H1 (cell line): Measurements from ENCODE around the gene OR51T1. TPM values are rescaled to one million over a fixed set of nuclear protein-coding genes. Genes with fewer than 3 reads are reported as not detected.

ENCODE experiments used
- CTCF ChIA-PET: fragments of 300-600 bp; sonication (Branson Sonifier 250); formaldehyde crosslinking; loops from one replicate; lab custom pipeline; 2021; ENCODE audit not compliant: partially characterized antibody; lab: Charles Lee
- POLR2A ChIA-PET: fragments of 300-600 bp; sonication (Branson Sonifier 250); formaldehyde crosslinking; loops from one replicate; lab custom pipeline; 2021; ENCODE audit warnings: inconsistent platforms; ENCODE audit not compliant: partially characterized antibody; lab: Charles Lee
- DNase-seq, 2 experiments: peaks; one replicate each; pipeline versions ENCODE4 v3.0.0 to v3.0.0-alpha.2; 2010 to 2022; ENCODE audit warnings: low spot score in 2 of 2, low read depth in 1 of 2, mixed read lengths in 1 of 2
- FAIRE-seq: peaks from 2 replicates; lab custom pipeline; 2011; peaks lifted over from hg19 to GRCh38; lab: Jason Lieb, UNC
- H2AFZ ChIP-seq: 2 replicates; pipeline ENCODE4 v1.8.1; 2012; ENCODE audit warnings: low read length, inconsistent platforms
- H2AK5ac ChIP-seq: 2 replicates; pipeline ENCODE4 v1.6.1; 2013; ENCODE audit warnings: low read depth, low read length
- H2BK120ac ChIP-seq: replicated peaks from 2 replicates; pipeline ENCODE3; 2013; ENCODE audit warnings: low read depth, low read length, inconsistent platforms
- H2BK12ac ChIP-seq: 2 replicates; pipeline ENCODE4 v1.6.1; 2013; ENCODE audit warnings: low read depth, low read length
- H2BK15ac ChIP-seq: 2 replicates; pipeline ENCODE4 v1.6.1; 2013; ENCODE audit warnings: low read length
- H2BK20ac ChIP-seq: 2 replicates; pipeline ENCODE4 v1.6.1; 2013; ENCODE audit warnings: low read length
- H2BK5ac ChIP-seq: 2 replicates; pipeline ENCODE4 v1.6.1; 2013; ENCODE audit warnings: low read depth, low read length
- H3K14ac ChIP-seq: 2 replicates; pipeline ENCODE4 v1.6.1; 2013; ENCODE audit warnings: inconsistent platforms; ENCODE audit not compliant: insufficient read length
- H3K18ac ChIP-seq: 2 replicates; pipeline ENCODE4 v1.6.1; 2013; ENCODE audit warnings: low read length; ENCODE audit errors: extremely low read depth
- H3K23ac ChIP-seq: 2 replicates; pipeline ENCODE4 v1.6.1; 2013; ENCODE audit warnings: inconsistent platforms; ENCODE audit not compliant: insufficient read length
- H3K23me2 ChIP-seq: 2 replicates; pipeline ENCODE4 v1.6.1; 2013; ENCODE audit warnings: low read depth, low read length
- H3K27ac ChIP-seq: 2 replicates; pipeline ENCODE4 v1.6.1; 2011; ENCODE audit warnings: low read depth, low read length, inconsistent platforms
- H3K27me3 ChIP-seq, 4 experiments: replicated peaks in 1 of 4; 1 replicate in 1 of 4; 2 replicates in 3 of 4; pipeline versions ENCODE4 v1.6.1 to v1.8.1; 2011 to 2013; ENCODE audit warnings: low read length in 3 of 4, mild to moderate bottlenecking in 3 of 4, inconsistent platforms in 2 of 4, mixed read lengths in 2 of 4, moderate library complexity in 1 of 4; ENCODE audit not compliant: control insufficient read depth in 3 of 4, insufficient read depth in 3 of 4; ENCODE audit errors: extremely low read depth in 1 of 4
- H3K36me3 ChIP-seq, 4 experiments: 2 replicates each; pipeline versions ENCODE4 v1.6.1 to v1.8.1; 2011 to 2013; ENCODE audit warnings: mild to moderate bottlenecking in 4 of 4, low read length in 3 of 4, moderate library complexity in 2 of 4, control low read depth in 1 of 4, inconsistent platforms in 1 of 4; ENCODE audit not compliant: insufficient read depth in 4 of 4, control insufficient read depth in 2 of 4
- H3K4ac ChIP-seq: replicated peaks from 2 replicates; pipeline ENCODE3; 2013; ENCODE audit warnings: low read length, low read depth, mixed read lengths, inconsistent platforms; ENCODE audit not compliant: insufficient read length
- H3K4me1 ChIP-seq, 4 experiments: replicated peaks in 1 of 4; 1 replicate in 1 of 4; 2 replicates in 3 of 4; pipeline versions ENCODE4 v1.6.1 to v1.8.1; 2011 to 2013; ENCODE audit warnings: low read length in 3 of 4, inconsistent platforms in 2 of 4, mixed read lengths in 1 of 4; ENCODE audit not compliant: insufficient read depth in 4 of 4, control insufficient read depth in 3 of 4
- H3K4me2 ChIP-seq, 2 experiments: 2 replicates each; pipeline versions ENCODE4 v1.6.1 to v1.8.1; 2011 to 2013; ENCODE audit warnings: low read depth in 2 of 2, low read length in 2 of 2, control low read depth in 1 of 2, inconsistent platforms in 1 of 2, mild to moderate bottlenecking in 1 of 2; ENCODE audit not compliant: insufficient read depth in 1 of 2
- H3K4me3 ChIP-seq, 4 experiments: fragments of 200-600, 300-600 bp in 1 of 4; sonication (generic), shearing (Covaris generic), sonication (Bioruptor Twin) in 1 of 4; 2 replicates each; pipeline versions ENCODE4 v1.5.1 to v1.8.1; 2011 to 2016; ENCODE audit warnings: low read length in 4 of 4, low read depth in 3 of 4, control low read depth in 2 of 4, inconsistent platforms in 2 of 4, mild to moderate bottlenecking in 2 of 4, mixed read lengths in 1 of 4, moderate library complexity in 1 of 4; ENCODE audit not compliant: insufficient read depth in 2 of 4; ENCODE audit errors: extremely low read depth in 1 of 4
- H3K56ac ChIP-seq: replicated peaks from 2 replicates; pipeline ENCODE3; 2013; ENCODE audit warnings: low read depth, mild to moderate bottlenecking, mixed read lengths, low read length, inconsistent platforms; ENCODE audit not compliant: insufficient read length
- H3K79me1 ChIP-seq: 2 replicates; pipeline ENCODE4 v1.6.1; 2013; ENCODE audit warnings: low read depth, low read length, control low read depth
- H3K79me2 ChIP-seq, 2 experiments: 2 replicates each; pipeline versions ENCODE4 v1.6.1 to v1.8.1; 2012 to 2013; ENCODE audit warnings: low read length in 2 of 2, mild to moderate bottlenecking in 2 of 2, inconsistent platforms in 1 of 2; ENCODE audit not compliant: insufficient read depth in 2 of 2, control insufficient read depth in 1 of 2
- H3K9ac ChIP-seq, 4 experiments: replicated peaks in 1 of 4; 1 replicate in 1 of 4; 2 replicates in 3 of 4; pipeline versions ENCODE4 v1.6.1 to v1.8.1; 2011 to 2013; ENCODE audit warnings: low read depth in 3 of 4, low read length in 3 of 4, control low read depth in 2 of 4, mild to moderate bottlenecking in 2 of 4, moderate library complexity in 2 of 4, inconsistent platforms in 1 of 4; ENCODE audit errors: extremely low read depth in 1 of 4
- H3K9me3 ChIP-seq, 2 experiments: 2 replicates each; pipeline versions ENCODE4 v1.6.1 to v1.8.1; 2012 to 2013; ENCODE audit warnings: mild to moderate bottlenecking in 2 of 2, moderate library complexity in 2 of 2, control low read depth in 1 of 2, inconsistent platforms in 1 of 2, low read depth in 1 of 2, low read length in 1 of 2, mixed read lengths in 1 of 2; ENCODE audit not compliant: insufficient read depth in 2 of 2
- H4K20me1 ChIP-seq, 2 experiments: replicated peaks in 1 of 2; 2 replicates each; pipeline versions ENCODE3 to v1.8.1; 2011 to 2013; ENCODE audit warnings: inconsistent platforms in 2 of 2, low read length in 2 of 2, mild to moderate bottlenecking in 1 of 2; ENCODE audit not compliant: insufficient read depth in 2 of 2, control insufficient read depth in 1 of 2
- H4K5ac ChIP-seq: 2 replicates; pipeline ENCODE4 v1.6.1; 2013; ENCODE audit warnings: low read length, low read depth, mixed read lengths, inconsistent platforms; ENCODE audit not compliant: insufficient read length
- H4K8ac ChIP-seq: 2 replicates; pipeline ENCODE4 v1.8.0; 2013; ENCODE audit warnings: mild to moderate bottlenecking, moderate library complexity, low read length, inconsistent platforms; ENCODE audit not compliant: insufficient read depth; ENCODE audit errors: extremely low read depth
- H4K91ac ChIP-seq: replicated peaks from 2 replicates; pipeline ENCODE3; 2013; ENCODE audit warnings: low read length, mixed read lengths, inconsistent platforms; ENCODE audit not compliant: insufficient read length
- BRCA1 ChIP-seq: IDR thresholded peaks from 2 replicates; pipeline ENCODE4 v1.6.1; 2012; ENCODE audit warnings: low read depth, low read length, improper control_type of control experiment
- CREB1 ChIP-seq: IDR thresholded peaks from 2 replicates; pipeline ENCODE4 v1.6.1; 2012; ENCODE audit warnings: inconsistent platforms
- EZH2 ChIP-seq: fragments of 200-600 bp; sonication (generic); IDR thresholded peaks from 2 replicates; pipeline ENCODE4 v1.7.1; 2012; ENCODE audit warnings: low read depth, mild to moderate bottlenecking, moderate library complexity, low read length, inconsistent platforms; ENCODE audit not compliant: severe bottlenecking
- NRF1 ChIP-seq: IDR thresholded peaks from 2 replicates; pipeline ENCODE4 v1.6.1; 2011; ENCODE audit warnings: mild to moderate bottlenecking, low read depth, low read length, improper control_type of control experiment
- POLR2A ChIP-seq, 2 experiments: IDR thresholded peaks; 1 replicate in 1 of 2; 2 replicates in 1 of 2; pipeline ENCODE4 v1.6.1; 2011; ENCODE audit warnings: low read depth in 2 of 2, low read length in 2 of 2, mild to moderate bottlenecking in 2 of 2; ENCODE audit errors: control extremely low read depth in 1 of 2
- POU5F1 ChIP-seq: IDR thresholded peaks from 2 replicates; pipeline ENCODE4 v1.6.1; 2011; ENCODE audit warnings: low read depth, mild to moderate bottlenecking, low read length, moderate library complexity
- RBBP5 ChIP-seq: IDR thresholded peaks from 2 replicates; pipeline ENCODE4 v1.7.1; 2012; ENCODE audit warnings: low read depth, mild to moderate bottlenecking, inconsistent platforms, low read length, moderate library complexity, borderline replicate concordance
- SAP30 ChIP-seq: fragments of 300-600 bp; sonication (generic); IDR thresholded peaks from 2 replicates; pipeline ENCODE4 v1.7.1; 2012; ENCODE audit warnings: low read length, moderate library complexity, mild to moderate bottlenecking, inconsistent platforms; ENCODE audit not compliant: insufficient read depth, insufficient replicate concordance
- SIRT6 ChIP-seq: IDR thresholded peaks from one replicate; pipeline ENCODE4 v1.7.1; 2012; ENCODE audit warnings: low read length, inconsistent platforms
- SP4 ChIP-seq: IDR thresholded peaks from 2 replicates; pipeline ENCODE4 v1.6.1; 2012; ENCODE audit warnings: low read length, inconsistent platforms
- TCF12 ChIP-seq: IDR thresholded peaks from 2 replicates; pipeline ENCODE4 v1.6.1; 2011; ENCODE audit warnings: low read depth, mild to moderate bottlenecking, low read length
- YY1 ChIP-seq: IDR thresholded peaks from 2 replicates; pipeline ENCODE4 v1.6.1; 2011; ENCODE audit warnings: low read depth, mild to moderate bottlenecking, low read length
- ZNF274 ChIP-seq: IDR thresholded peaks from 2 replicates; pipeline ENCODE4 v1.7.0; 2012; ENCODE audit warnings: low read length, borderline replicate concordance; ENCODE audit errors: extremely low read depth
- WGBS, 2 experiments: shearing (Covaris generic) in 1 of 2; methylation state at CpG; one replicate each; pipeline versions ENCODE4 v1.1.6 to v1.1.7; 2013 to 2015; ENCODE audit warnings: low lambda C conversion rate in 2 of 2, mixed read lengths in 2 of 2, inconsistent platforms in 1 of 2, low coverage in 1 of 2, missing lambda C conversion rate in 1 of 2; ENCODE audit not compliant: insufficient replicate concordance in 2 of 2, insufficient coverage in 1 of 2, insufficient read length in 1 of 2; ENCODE audit errors: extremely low coverage in 1 of 2, missing lambda C conversion rate in 1 of 2; 5-methylcytosine and 5-hydroxymethylcytosine counted together
- polyA plus RNA-seq, 7 experiments: library from polyadenylated mRNA; depleted of rRNA in 3 of 7; stranded (reverse) in 5 of 7; unstranded in 2 of 7; fragments of >200 nt in 5 of 7; fragments of 200-250 nt in 2 of 7; gene quantifications; 1 replicate in 5 of 7; 2 replicates in 1 of 7; 4 replicates in 1 of 7; pipeline versions ENCODE4 v1.2.1 to v1.2.3, GENCODE V29; 2011 to 2013; ENCODE audit warnings: missing spikeins in 2 of 7, mixed read lengths in 2 of 7
- total RNA-seq: library from RNA; stranded (reverse); fragmentation: NEBNext Ultra II Directional; extraction: Animal tissue kit (Norgen Biotek cat#: 25700); gene quantifications from 2 replicates; pipeline ENCODE4 v1.2.1, GENCODE V29; 2021

The OR51T1 gene
- total and polyA plus RNA-seq, 2 of the 8 experiments (the other 6 are each of a cell fraction or from before 2014, with no cell fraction given): not detected

DNA sequence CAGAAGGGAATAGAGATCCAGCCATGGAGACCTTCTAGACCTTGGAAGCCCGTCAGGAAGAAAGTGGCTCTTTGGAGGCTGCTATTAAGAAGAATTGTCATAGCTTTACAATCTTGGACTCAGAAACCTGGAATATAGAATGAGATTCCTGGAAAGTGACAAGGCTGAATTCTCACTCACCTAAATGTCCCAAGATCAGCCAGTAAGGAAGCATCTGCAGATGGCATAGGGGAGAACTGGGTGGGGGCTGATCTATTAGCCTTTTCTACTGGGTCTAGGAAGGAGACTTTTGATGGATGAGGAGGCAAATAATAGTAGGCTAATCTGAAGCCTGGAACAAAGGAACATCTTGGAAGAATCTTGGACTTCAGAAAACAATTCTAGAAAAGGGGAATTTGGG, 42.5 kb downstream of the OR51T1 start, which contains the start of gene OR51G1:
Gene OR51G1, minus strand, starts transcription at position 101 of the 400 bp plus-strand sequence. Its CDS starts 0 bp downstream, at position 101.
- H3K18ac ChIP-seq: no peak within 1 kb of the TSS
- CTCF ChIA-PET: no interaction called here
- H2BK20ac ChIP-seq: no peak within 1 kb of the TSS
- H4K20me1 ChIP-seq: peaks cover 0 to 1% of the 10 kb centered on the region in 2 experiments
- H3K56ac ChIP-seq: no peak within 1 kb of the TSS
- H3K9me3 ChIP-seq: no peaks in the 10 kb centered on the region
- H3K9ac ChIP-seq: no peak within 1 kb of the TSS
- no peak within 1 kb of the TSS for H4K5ac ChIP-seq
- POLR2A ChIA-PET: no interaction called here
- no peak within 1 kb of the TSS for H4K91ac ChIP-seq
- H3K36me3 ChIP-seq: no peaks in the 10 kb centered on the region
- no peak within 1 kb of the TSS for H3K23ac ChIP-seq
- H3K27me3 ChIP-seq: no peaks in the 10 kb centered on the region
- no peak within 1 kb of the TSS for H2BK12ac ChIP-seq
- 92% methylated on average over 1 of the region's 1 CpG; no CpG with 5 or more reads in 1 of the 2 experiments for whole genome bisulfite sequencing, 2 experiments
- no peaks in the 10 kb centered on the region for H3K4me1 ChIP-seq
- H3K4me2 ChIP-seq: no peak within 1 kb of the TSS
- H3K79me1 ChIP-seq: no peaks in the 10 kb centered on the region
- H2BK120ac ChIP-seq: no peak within 1 kb of the TSS
- H2BK15ac ChIP-seq: no peak within 1 kb of the TSS
- no peak within 1 kb of the TSS for H3K14ac ChIP-seq
- no peak within 1 kb of the TSS for H4K8ac ChIP-seq
- H3K4ac ChIP-seq: no peak within 1 kb of the TSS
- H2AFZ ChIP-seq: no peak within 1 kb of the TSS
- H3K27ac ChIP-seq: no peak within 1 kb of the TSS
- FAIRE-seq (no peak), DNase-seq (no peak)
- H2AK5ac ChIP-seq: no peak within 1 kb of the TSS
- no peaks in the 10 kb centered on the region for H3K23me2 ChIP-seq
- no peak within 1 kb of the TSS for H3K4me3 ChIP-seq
- H3K79me2 ChIP-seq: no peaks in the 10 kb centered on the region
- H2BK5ac ChIP-seq: no peak within 1 kb of the TSS
- TF ChIP-seq NRF1 (no peak), BRCA1 (no peak), ZNF274 (no peak), RBBP5 (no peak), CREB1 (no peak), TCF12 (no peak), POU5F1 (no peak), YY1 (no peak), SIRT6 (no peak), POLR2A (IDR thresholded peaks at IDR 0.05; ENCODE audit: control extremely low read depth in 1 of 2, low read depth in 2 of 2, low read length in 2 of 2) (no peak), SP4 (no peak), SAP30 (no peak), EZH2 (no peak)
